Neutrophil (primary cell): ENCODE data around the gene PREX1.

ENCODE experiments used
- H3K27ac ChIP-seq: fragments of 200-600 bp; sonication (generic); 2 replicates; pipeline ENCODE4 v1.5.1; 2016; ENCODE audit warnings: mild to moderate bottlenecking, moderate library complexity
- H3K27me3 ChIP-seq: fragments of 200-600 bp; sonication (generic); 2 replicates; pipeline ENCODE4 v1.6.0; 2016; ENCODE audit warnings: mild to moderate bottlenecking
- H3K36me3 ChIP-seq: fragments of 200-600 bp; sonication (generic); 2 replicates; pipeline ENCODE4 v1.5.1; 2017
- H3K4me1 ChIP-seq, 2 experiments: fragments of 200-600 bp in 1 of 2; sonication (generic) in 1 of 2; 1 replicate in 1 of 2; 2 replicates in 1 of 2; pipeline versions ENCODE4 v1.5.1 to v1.6.1; 2013 to 2016; ENCODE audit warnings: low read depth in 1 of 2, low read length in 1 of 2, mild to moderate bottlenecking in 1 of 2, moderate library complexity in 1 of 2; ENCODE audit not compliant: control insufficient read depth in 1 of 2, insufficient read depth in 1 of 2
- H3K4me3 ChIP-seq, 2 experiments: fragments of 200-600 bp in 1 of 2; sonication (generic) in 1 of 2; 1 replicate in 1 of 2; 2 replicates in 1 of 2; pipeline ENCODE4 v1.5.1; 2013 to 2016; ENCODE audit warnings: low read depth in 1 of 2, low read length in 1 of 2, mild to moderate bottlenecking in 1 of 2, moderate library complexity in 1 of 2
- H3K9me3 ChIP-seq: fragments of 200-600 bp; sonication (generic); 2 replicates; pipeline ENCODE4 v1.5.1; 2016
- TF ChIP-seq, protein P1 (sequence below): fragments of 200-600 bp; sonication (generic); IDR thresholded peaks from 2 replicates; pipeline ENCODE4 v1.5.1; 2016; ENCODE audit warnings: antibody characterized with exemption

PREX1 gene

DNA sequence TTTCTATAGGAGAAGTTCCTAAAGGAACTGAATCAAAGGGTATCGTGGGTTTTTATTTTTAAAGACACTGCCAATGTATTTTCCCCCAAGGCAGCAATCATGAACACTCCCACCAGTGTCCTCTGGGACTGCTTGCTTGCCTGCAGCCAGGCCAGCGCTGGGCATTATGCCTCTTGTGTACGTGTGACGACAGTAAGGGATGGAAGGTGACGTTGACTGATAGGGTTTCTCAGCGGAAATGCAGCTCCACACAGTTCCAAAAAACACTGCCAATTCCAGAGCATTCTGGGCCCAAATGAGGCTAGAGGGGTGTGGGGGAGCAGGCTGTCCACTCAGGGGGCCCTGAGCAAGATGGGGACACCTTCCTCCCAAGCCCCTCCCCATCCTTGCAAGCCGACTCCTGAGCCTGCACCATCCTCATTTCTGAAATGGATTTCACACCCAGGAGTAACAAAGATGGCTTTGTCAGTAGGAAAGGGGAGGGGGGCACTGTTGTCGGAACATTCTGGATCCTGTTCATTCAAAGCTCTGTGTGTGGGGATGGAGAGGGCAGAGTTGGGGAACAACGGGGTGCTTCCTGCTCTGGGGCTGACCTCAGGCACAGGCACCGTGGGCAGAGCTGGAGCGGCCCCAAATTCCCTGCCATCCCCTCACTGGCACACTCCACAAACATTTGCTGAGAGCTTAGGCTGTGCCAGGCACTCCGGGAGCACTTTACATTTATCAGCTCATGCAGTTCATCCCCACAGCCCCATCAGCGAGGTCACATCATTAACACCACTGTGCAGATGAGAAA is 20.0 kb downstream of the PREX1 start:
- Histone ChIP-seq H3K27me3 (no peaks in the 10 kb centered on the region), H3K27ac (peak overlapping the region; percentile 93), H3K36me3 (peaks cover 58% of the 10 kb centered on the region), H3K9me3 (no peaks in the 10 kb centered on the region), H3K4me3 (no peak overlapping the region), H3K4me1 (peaks cover 56 to 85% of the 10 kb centered on the region in 2 experiments)
- TF ChIP-seq, protein P1, sequence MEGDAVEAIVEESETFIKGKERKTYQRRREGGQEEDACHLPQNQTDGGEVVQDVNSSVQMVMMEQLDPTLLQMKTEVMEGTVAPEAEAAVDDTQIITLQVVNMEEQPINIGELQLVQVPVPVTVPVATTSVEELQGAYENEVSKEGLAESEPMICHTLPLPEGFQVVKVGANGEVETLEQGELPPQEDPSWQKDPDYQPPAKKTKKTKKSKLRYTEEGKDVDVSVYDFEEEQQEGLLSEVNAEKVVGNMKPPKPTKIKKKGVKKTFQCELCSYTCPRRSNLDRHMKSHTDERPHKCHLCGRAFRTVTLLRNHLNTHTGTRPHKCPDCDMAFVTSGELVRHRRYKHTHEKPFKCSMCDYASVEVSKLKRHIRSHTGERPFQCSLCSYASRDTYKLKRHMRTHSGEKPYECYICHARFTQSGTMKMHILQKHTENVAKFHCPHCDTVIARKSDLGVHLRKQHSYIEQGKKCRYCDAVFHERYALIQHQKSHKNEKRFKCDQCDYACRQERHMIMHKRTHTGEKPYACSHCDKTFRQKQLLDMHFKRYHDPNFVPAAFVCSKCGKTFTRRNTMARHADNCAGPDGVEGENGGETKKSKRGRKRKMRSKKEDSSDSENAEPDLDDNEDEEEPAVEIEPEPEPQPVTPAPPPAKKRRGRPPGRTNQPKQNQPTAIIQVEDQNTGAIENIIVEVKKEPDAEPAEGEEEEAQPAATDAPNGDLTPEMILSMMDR: no peak

DNA sequence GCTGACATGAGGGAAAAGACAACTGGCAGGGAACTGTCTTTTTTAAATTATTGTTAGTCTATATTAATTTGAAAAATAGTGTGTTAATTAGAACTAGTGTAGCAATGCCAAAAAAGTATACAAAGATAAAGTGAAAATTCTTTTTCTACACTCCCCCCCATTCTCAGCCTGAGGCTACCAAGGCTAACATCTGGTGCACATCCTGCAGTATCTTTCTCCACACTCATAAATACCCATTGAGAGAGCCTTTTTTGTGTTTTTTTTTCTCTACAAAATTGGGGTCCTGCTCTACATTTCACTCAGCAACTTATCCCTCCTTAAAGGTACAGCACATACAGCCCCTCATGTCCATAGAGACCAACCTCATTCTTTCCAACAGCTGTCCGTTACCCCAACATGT is 20.7 kb downstream of the PREX1 start:
- Histone ChIP-seq H3K9me3 (no peaks in the 10 kb centered on the region), H3K27ac (peak overlapping the region; percentile 93), H3K36me3 (peaks cover 54% of the 10 kb centered on the region), H3K4me3 (no peak overlapping the region), H3K4me1 (peaks cover 58 to 84% of the 10 kb centered on the region in 2 experiments), H3K27me3 (no peaks in the 10 kb centered on the region)
- TF ChIP-seq, protein P1: no peak

DNA sequence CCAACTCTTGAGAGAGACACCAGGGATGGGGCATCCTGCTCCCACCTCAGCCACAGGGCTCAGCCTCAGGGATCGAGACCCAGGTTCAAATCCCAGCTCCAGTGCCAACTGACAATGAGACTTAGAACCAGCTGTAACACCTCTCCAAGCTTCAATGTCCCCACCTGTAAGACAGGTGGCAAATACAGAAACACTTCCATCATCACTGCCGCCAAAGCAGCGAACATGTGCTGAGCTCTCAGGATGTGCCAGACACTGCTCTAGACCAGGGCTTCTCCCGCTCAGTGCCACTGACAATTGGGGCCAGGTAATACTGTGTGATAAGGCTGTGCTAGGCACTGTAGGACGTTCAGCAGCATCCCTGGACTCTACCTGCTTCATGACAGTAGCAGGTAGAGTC is 22.1 kb downstream of the PREX1 start:
- H3K27ac ChIP-seq: peak overlapping the region; percentile 93
- H3K4me1 ChIP-seq: peaks cover 66 to 83% of the 10 kb centered on the region in 2 experiments
- H3K9me3 ChIP-seq: no peaks in the 10 kb centered on the region
- H3K27me3 ChIP-seq: no peaks in the 10 kb centered on the region
- TF ChIP-seq, protein P1: no peak
- H3K4me3 ChIP-seq: no peak overlapping the region
- H3K36me3 ChIP-seq: peaks cover 46% of the 10 kb centered on the region

DNA sequence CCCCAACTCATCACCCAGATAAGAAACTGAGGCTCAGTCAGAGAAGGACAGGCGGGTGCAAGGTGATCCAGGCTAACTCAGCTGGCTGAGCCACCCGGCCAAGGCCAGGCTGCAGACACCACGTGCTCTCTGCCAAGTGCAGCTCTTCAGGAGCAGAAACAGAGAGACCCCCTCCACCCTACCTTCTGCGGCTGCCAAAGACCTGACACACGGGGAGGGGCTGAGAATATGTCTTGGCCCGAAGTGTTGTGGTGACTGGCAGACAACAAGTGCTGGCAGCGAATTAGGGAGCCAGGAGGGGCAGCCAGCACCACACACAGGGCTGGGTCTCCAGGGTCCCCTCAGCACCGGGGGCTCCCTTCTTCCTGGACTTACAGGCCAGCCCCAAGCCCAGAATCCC is 22.5 kb downstream of the PREX1 start:
- H3K4me1 ChIP-seq: peaks cover 69 to 85% of the 10 kb centered on the region in 2 experiments
- TF ChIP-seq, protein P1: no peak
- peak overlapping the region; percentile 93 for H3K27ac ChIP-seq
- H3K27me3 ChIP-seq: no peaks in the 10 kb centered on the region
- no peak overlapping the region for H3K4me3 ChIP-seq
- peaks cover 46% of the 10 kb centered on the region for H3K36me3 ChIP-seq
- H3K9me3 ChIP-seq: no peaks in the 10 kb centered on the region

DNA sequence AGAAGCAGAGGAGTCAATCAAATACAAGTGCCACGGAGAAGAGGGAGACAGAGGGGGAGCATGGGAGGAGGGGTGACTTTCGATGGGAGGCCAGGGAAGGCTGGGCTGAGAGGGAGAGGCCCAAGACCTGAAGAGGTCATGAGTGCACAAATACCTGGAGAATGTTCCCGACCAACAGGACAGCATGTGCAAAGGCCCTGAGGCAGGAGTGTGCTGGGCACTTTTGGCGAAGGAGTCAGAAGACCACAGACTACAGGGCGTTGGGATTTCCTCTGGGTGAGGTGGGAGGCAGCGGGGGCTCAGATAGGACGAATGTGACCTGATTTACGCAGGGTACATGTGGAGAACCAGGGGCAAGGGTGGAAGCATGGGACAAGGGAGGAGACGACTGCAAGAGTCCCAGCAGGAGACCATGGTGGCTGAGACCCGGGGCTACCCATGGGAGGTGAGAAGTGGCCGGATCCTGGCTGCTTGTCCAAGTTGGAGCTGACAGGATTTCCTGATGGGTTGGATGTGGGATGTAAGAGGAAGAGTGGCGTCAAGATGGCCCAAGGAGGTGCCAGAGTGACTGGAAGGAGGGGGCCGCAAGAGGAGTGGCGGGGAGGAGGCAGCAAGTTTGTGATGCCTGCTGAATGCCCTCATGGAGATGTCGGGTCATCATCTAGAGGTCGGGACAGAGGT is 23.4 kb downstream of the PREX1 start:
- TF ChIP-seq, protein P1: no peak
- Histone ChIP-seq H3K9me3 (no peaks in the 10 kb centered on the region), H3K36me3 (peaks cover 44% of the 10 kb centered on the region), H3K27ac (peak overlapping the region; percentile 93), H3K27me3 (no peaks in the 10 kb centered on the region), H3K4me1 (peaks cover 68 to 85% of the 10 kb centered on the region in 2 experiments), H3K4me3 (no peak overlapping the region)
